Activated naive CD4-positive, alpha-beta T cell treated with anti-CD3 and anti-CD28 coated beads, Interleukin-2, amount 50 U/mL, for 72 hours (primary cell): Measurements from ENCODE around the gene VAV3. TPM values are rescaled to one million over a fixed set of nuclear protein-coding genes. Genes with fewer than 3 reads are reported as not detected.

Source experiments
- ATAC-seq, 2 donors: fragments of 150-1000 bp; cut with Tn5 transposase; 2 replicates each; pipeline ENCODE4 v1.10.0; 2021; ENCODE audit warnings: mild to moderate bottlenecking in 2 of 2, moderate library complexity in 2 of 2
- DNase-seq, 2 donors: peaks; one replicate each; pipeline ENCODE4 v3.0.0; 2021 to 2022; ENCODE audit warnings: low spot score in 2 of 2
- H3K27ac Mint-ChIP-seq, 2 donors: one replicate each; pipeline ENCODE4 v1.8.0; 2022; ENCODE audit warnings: mild to moderate bottlenecking in 2 of 2, mixed read lengths in 2 of 2
- H3K36me3 Mint-ChIP-seq, 2 donors: one replicate each; pipeline ENCODE4 v1.8.0; 2022; ENCODE audit warnings: mixed read lengths in 2 of 2
- H3K9me3 Mint-ChIP-seq, 2 donors: one replicate each; pipeline ENCODE4 v1.8.0; 2022; ENCODE audit warnings: mixed read lengths in 2 of 2
- total RNA-seq, 2 donors: library from RNA; stranded (reverse); gene quantifications; one replicate each; pipeline ENCODE4 v1.2.3, GENCODE V29; 2022

The VAV3 gene
- total RNA-seq, 2 donors from 2014 or later = 1.8 to 4.7 TPM

- Mint-ChIP-seq H3K36me3 (no peaks in the 10 kb centered on the region), H3K27ac (no peak overlapping the region), H3K9me3 (peaks cover 0 to 5% of the 10 kb centered on the region in 2 donors)
- DNase-seq (no peak), ATAC-seq (no peak)
Measured at GRCh38 chr1:107807405-107807804, 157.6 kb downstream of the VAV3 start.

GRCh38 chr1:107806902-107807301 lies 158.1 kb downstream of the VAV3 start:
- no peak for DNase-seq
- Mint-ChIP-seq H3K27ac (no peak overlapping the region), H3K36me3 (no peaks in the 10 kb centered on the region), H3K9me3 (peaks cover 0 to 5% of the 10 kb centered on the region in 2 donors)
- peak in 1 of 2 donors; percentile 51 for ATAC-seq

GRCh38 chr1:107804741-107805140 lies 160.2 kb downstream of the VAV3 start:
- no peak for DNase-seq
- peaks cover 0 to 20% of the 10 kb centered on the region in 2 donors for H3K9me3 Mint-ChIP-seq
- no peak overlapping the region for H3K27ac Mint-ChIP-seq
- H3K36me3 Mint-ChIP-seq = peaks cover 0 to 7% of the 10 kb centered on the region in 2 donors
- ATAC-seq = no peak

- H3K9me3 Mint-ChIP-seq = peaks cover 0 to 21% of the 10 kb centered on the region in 2 donors
- peaks cover 0 to 7% of the 10 kb centered on the region in 2 donors for H3K36me3 Mint-ChIP-seq
- H3K27ac Mint-ChIP-seq = no peak overlapping the region
- no peak for DNase-seq
- ATAC-seq = peak in 1 of 2 donors; percentile 71
Measured at GRCh38 chr1:107804134-107804533, 160.8 kb downstream of the VAV3 start.

- Mint-ChIP-seq H3K27ac (no peak overlapping the region), H3K9me3 (peaks cover 0 to 21% of the 10 kb centered on the region in 2 donors), H3K36me3 (peaks cover 0 to 7% of the 10 kb centered on the region in 2 donors)
- ATAC-seq = no peak
- DNase-seq = no peak
Measured at GRCh38 chr1:107803579-107803978, 161.4 kb downstream of the VAV3 start.

GRCh38 chr1:107802654-107803053 lies 162.3 kb downstream of the VAV3 start:
- DNase-seq (no peak), ATAC-seq (no peak)
- H3K9me3 Mint-ChIP-seq = peaks cover 0 to 21% of the 10 kb centered on the region in 2 donors
- no peak overlapping the region for H3K27ac Mint-ChIP-seq
- peaks cover 0 to 7% of the 10 kb centered on the region in 2 donors for H3K36me3 Mint-ChIP-seq

- Mint-ChIP-seq H3K9me3 (peaks cover 0 to 9% of the 10 kb centered on the region in 2 donors), H3K36me3 (peaks cover 0 to 3% of the 10 kb centered on the region in 2 donors), H3K27ac (peak overlapping the region in 1 of 2 donors; percentile 55)
- ATAC-seq (peak in 1 of 2 donors; percentile 77), DNase-seq (no peak)
Measured at GRCh38 chr1:107795994-107796393, 169.0 kb downstream of the VAV3 start.

GRCh38 chr1:107795441-107795840 lies 169.5 kb downstream of the VAV3 start:
- peaks cover 0 to 3% of the 10 kb centered on the region in 2 donors for H3K9me3 Mint-ChIP-seq
- H3K36me3 Mint-ChIP-seq = no peaks in the 10 kb centered on the region
- ATAC-seq = peak in 1 of 2 donors; percentile 48
- H3K27ac Mint-ChIP-seq = peak overlapping the region; percentile 5 to 55
- no peak for DNase-seq

- Mint-ChIP-seq H3K36me3 (no peaks in the 10 kb centered on the region), H3K9me3 (no peaks in the 10 kb centered on the region), H3K27ac (peak overlapping the region in 1 of 2 donors; percentile 55)
- ATAC-seq (no peak), DNase-seq (no peak)
Measured at GRCh38 chr1:107794571-107794970, 170.4 kb downstream of the VAV3 start.

- H3K9me3 Mint-ChIP-seq = no peaks in the 10 kb centered on the region
- H3K27ac Mint-ChIP-seq = no peak overlapping the region
- no peaks in the 10 kb centered on the region for H3K36me3 Mint-ChIP-seq
- ATAC-seq (no peak), DNase-seq (no peak)
Measured at GRCh38 chr1:107793896-107794453, 171.0 kb downstream of the VAV3 start.

GRCh38 chr1:107791348-107791747 lies 173.6 kb downstream of the VAV3 start:
- ATAC-seq = peak; percentile 21 to 77
- no peaks in the 10 kb centered on the region for H3K36me3 Mint-ChIP-seq
- no peak overlapping the region for H3K27ac Mint-ChIP-seq
- H3K9me3 Mint-ChIP-seq = no peaks in the 10 kb centered on the region
- no peak for DNase-seq

- DNase-seq = no peak
- no peaks in the 10 kb centered on the region for H3K9me3 Mint-ChIP-seq
- no peaks in the 10 kb centered on the region for H3K36me3 Mint-ChIP-seq
- H3K27ac Mint-ChIP-seq = no peak overlapping the region
- ATAC-seq = no peak
Measured at GRCh38 chr1:107789817-107790524, 175.0 kb downstream of the VAV3 start.

GRCh38 chr1:107788206-107789202 lies 176.5 kb downstream of the VAV3 start:
- ATAC-seq = peak in 1 of 2 donors; percentile 41
- no peaks in the 10 kb centered on the region for H3K9me3 Mint-ChIP-seq
- DNase-seq = no peak
- no peak overlapping the region for H3K27ac Mint-ChIP-seq
- no peaks in the 10 kb centered on the region for H3K36me3 Mint-ChIP-seq

GRCh38 chr1:107787299-107787698 lies 177.7 kb downstream of the VAV3 start:
- peak in 1 of 2 donors; percentile 37 for ATAC-seq
- no peak for DNase-seq
- Mint-ChIP-seq H3K36me3 (no peaks in the 10 kb centered on the region), H3K27ac (peak overlapping the region in 1 of 2 donors; percentile 73), H3K9me3 (no peaks in the 10 kb centered on the region)

- Mint-ChIP-seq H3K27ac (peak overlapping the region in 1 of 2 donors; percentile 73), H3K36me3 (no peaks in the 10 kb centered on the region), H3K9me3 (no peaks in the 10 kb centered on the region)
- ATAC-seq (peak; percentile 44 to 52), DNase-seq (no peak)
Measured at GRCh38 chr1:107786203-107786845, 178.7 kb downstream of the VAV3 start.

- Mint-ChIP-seq H3K36me3 (no peaks in the 10 kb centered on the region), H3K27ac (peak overlapping the region in 1 of 2 donors; percentile 73), H3K9me3 (no peaks in the 10 kb centered on the region)
- no peak for DNase-seq
- ATAC-seq = no peak
Measured at GRCh38 chr1:107785496-107786202, 179.3 kb downstream of the VAV3 start.
